Endothelial cell of umbilical vein (primary cell): ENCODE data around the gene SHISA3.

Source experiments
- EZH2 ChIP-seq: IDR thresholded peaks from 2 replicates; pipeline ENCODE4 v1.6.1; 2012; ENCODE audit warnings: borderline replicate concordance, low read depth, mild to moderate bottlenecking, moderate library complexity, low read length, inconsistent platforms; ENCODE audit not compliant: severe bottlenecking
- JUN ChIP-seq: IDR thresholded peaks from 2 replicates; pipeline ENCODE4 v1.6.1; 2011; ENCODE audit warnings: borderline replicate concordance, low read depth; ENCODE audit not compliant: insufficient read length, insufficient read depth
- MYC ChIP-seq: IDR thresholded peaks from one replicate; pipeline ENCODE4 v1.6.1; 2011; ENCODE audit warnings: mild to moderate bottlenecking, low read depth, low read length
- POLR2A ChIP-seq: IDR thresholded peaks from 2 replicates; pipeline ENCODE4 v1.6.1; 2012; ENCODE audit warnings: low read depth, mild to moderate bottlenecking, control low read depth, low read length
- POLR2AphosphoS5 ChIP-seq: IDR thresholded peaks from 2 replicates; pipeline ENCODE4 v1.6.1; 2012; ENCODE audit warnings: low read depth, mild to moderate bottlenecking, control low read depth, low read length, moderate library complexity; ENCODE audit not compliant: insufficient read depth
- TF ChIP-seq, protein P1 (sequence below), 2 donors: IDR thresholded peaks; 1 replicate in 1 of 2; 2 replicates in 1 of 2; pipeline ENCODE4 v1.5.1; 2011; ENCODE audit warnings: low read length in 2 of 2, mild to moderate bottlenecking in 2 of 2, moderate library complexity in 2 of 2, control low read depth in 1 of 2, inconsistent platforms in 1 of 2, low read depth in 1 of 2; ENCODE audit not compliant: insufficient read depth in 1 of 2; ENCODE audit errors: extremely low read depth in 1 of 2

DNA sequence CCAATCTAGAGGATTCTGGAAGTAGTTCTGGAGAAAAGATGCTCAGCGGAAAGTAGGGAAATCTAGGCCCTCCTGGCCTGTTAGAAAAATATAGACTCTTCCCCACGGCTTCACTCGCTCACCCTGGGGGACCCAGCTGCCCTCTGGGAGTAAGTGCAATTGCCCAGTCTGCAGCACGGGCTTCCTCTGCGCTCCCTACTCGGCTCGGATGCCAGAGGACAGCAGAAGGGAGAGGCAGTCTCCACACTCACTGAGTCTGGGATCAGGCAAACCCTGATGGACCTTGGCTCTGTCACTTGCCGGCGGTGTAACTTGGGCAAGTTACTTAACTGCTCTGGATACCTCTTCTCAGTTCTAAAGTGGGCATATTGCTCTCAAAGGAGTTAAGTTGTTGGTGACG is 2.1 kb downstream of the SHISA3 start:
- no peak for TF ChIP-seq MYC
- TF ChIP-seq, protein P1, sequence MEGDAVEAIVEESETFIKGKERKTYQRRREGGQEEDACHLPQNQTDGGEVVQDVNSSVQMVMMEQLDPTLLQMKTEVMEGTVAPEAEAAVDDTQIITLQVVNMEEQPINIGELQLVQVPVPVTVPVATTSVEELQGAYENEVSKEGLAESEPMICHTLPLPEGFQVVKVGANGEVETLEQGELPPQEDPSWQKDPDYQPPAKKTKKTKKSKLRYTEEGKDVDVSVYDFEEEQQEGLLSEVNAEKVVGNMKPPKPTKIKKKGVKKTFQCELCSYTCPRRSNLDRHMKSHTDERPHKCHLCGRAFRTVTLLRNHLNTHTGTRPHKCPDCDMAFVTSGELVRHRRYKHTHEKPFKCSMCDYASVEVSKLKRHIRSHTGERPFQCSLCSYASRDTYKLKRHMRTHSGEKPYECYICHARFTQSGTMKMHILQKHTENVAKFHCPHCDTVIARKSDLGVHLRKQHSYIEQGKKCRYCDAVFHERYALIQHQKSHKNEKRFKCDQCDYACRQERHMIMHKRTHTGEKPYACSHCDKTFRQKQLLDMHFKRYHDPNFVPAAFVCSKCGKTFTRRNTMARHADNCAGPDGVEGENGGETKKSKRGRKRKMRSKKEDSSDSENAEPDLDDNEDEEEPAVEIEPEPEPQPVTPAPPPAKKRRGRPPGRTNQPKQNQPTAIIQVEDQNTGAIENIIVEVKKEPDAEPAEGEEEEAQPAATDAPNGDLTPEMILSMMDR (IDR thresholded peaks at IDR 0.05; ENCODE audit: extremely low read depth in 1 of 2, insufficient read depth in 1 of 2, low read depth in 1 of 2, low read length in 2 of 2), result no peak
- no peak for TF ChIP-seq POLR2A
- no peak for TF ChIP-seq POLR2AphosphoS5
- no peak for TF ChIP-seq EZH2
- TF ChIP-seq JUN, result no peak
